OCI-LY7 (cell line): Measurements from ENCODE around the gene DDIT4L. TPM values are rescaled to one million over a fixed set of nuclear protein-coding genes. Genes with fewer than 3 reads are reported as not detected.

Source experiments
- BruUV-seq: library from RNA; stranded (reverse); fragments of 400-500 nt; replicated peaks from 2 replicates; lab custom pipeline; 2021; lab: Mats Ljungman, UMichigan
- CTCF ChIA-PET: fragments of 300-600 bp; sonication (Branson Sonifier 250); formaldehyde crosslinking; loops from one replicate; lab custom pipeline; 2022; ENCODE audit warnings: antibody characterized with exemption; ENCODE audit not compliant: unreplicated experiment; lab: Charles Lee
- POLR2A ChIA-PET: fragments of 300-600 bp; sonication (Branson Sonifier 250); formaldehyde crosslinking; loops from one replicate; lab custom pipeline; 2022; ENCODE audit warnings: antibody characterized with exemption; lab: Charles Lee
- DNase-seq: peaks from one replicate; pipeline ENCODE4 v3.0.0-alpha.2; 2015; ENCODE audit warnings: low spot score
- H2AFZ ChIP-seq: fragments of 200-600 bp; sonication (generic), shearing (Covaris generic); 2 replicates; pipeline ENCODE4 v1.6.1; 2014; ENCODE audit warnings: mild to moderate bottlenecking, antibody characterized with exemption, low read length, moderate library complexity
- H3K27ac ChIP-seq: fragments of 200-600 bp; sonication (generic); 2 replicates; pipeline ENCODE4 v1.5.1; 2014; ENCODE audit warnings: mixed run types, low read depth, mild to moderate bottlenecking, moderate library complexity, low read length, inconsistent platforms; ENCODE audit not compliant: poor library complexity, severe bottlenecking
- H3K36me3 ChIP-seq: fragments of 200-600 bp; sonication (generic); 2 replicates; pipeline ENCODE4 v1.6.1; 2014; ENCODE audit warnings: mild to moderate bottlenecking, antibody characterized with exemption, low read length, moderate library complexity, mixed read lengths; ENCODE audit not compliant: insufficient read depth
- H3K4me1 ChIP-seq: fragments of 200-600 bp; sonication (generic); 2 replicates; pipeline ENCODE4 v1.5.1; 2014; ENCODE audit warnings: mild to moderate bottlenecking, low read length; ENCODE audit not compliant: insufficient read depth, poor library complexity, severe bottlenecking
- H3K4me2 ChIP-seq: fragments of 200-600 bp; sonication (generic); 2 replicates; pipeline ENCODE4 v1.6.1; 2014; ENCODE audit warnings: mild to moderate bottlenecking, low read length
- H3K4me3 ChIP-seq: fragments of 200-600 bp; sonication (generic); 2 replicates; pipeline ENCODE4 v1.5.1; 2014; ENCODE audit warnings: mild to moderate bottlenecking, low read depth, low read length; ENCODE audit not compliant: poor library complexity, severe bottlenecking
- H3K79me2 ChIP-seq: fragments of 200-600 bp; sonication (generic); 2 replicates; pipeline ENCODE4 v1.6.1; 2016; ENCODE audit warnings: low read depth, mild to moderate bottlenecking, low read length, moderate library complexity, mixed read lengths; ENCODE audit not compliant: insufficient read depth
- H3K9me2 ChIP-seq: fragments of 200-600 bp; sonication (generic); 2 replicates; pipeline ENCODE4 v1.6.1; 2016; ENCODE audit warnings: mild to moderate bottlenecking, low read length, mixed read lengths; ENCODE audit not compliant: insufficient read depth
- H3K9me3 ChIP-seq: fragments of 200-600 bp; sonication (generic); 2 replicates; pipeline ENCODE4 v1.6.1; 2014; ENCODE audit warnings: mild to moderate bottlenecking, mixed run types, low read length, mixed read lengths
- H4K20me1 ChIP-seq: fragments of 200-600 bp; sonication (generic); 2 replicates; pipeline ENCODE4 v1.6.1; 2014; ENCODE audit warnings: mild to moderate bottlenecking, antibody characterized with exemption, low read length, moderate library complexity, mixed read lengths; ENCODE audit not compliant: insufficient read depth
- CTCF ChIP-seq: fragments of 200-600 bp; sonication (generic); conservative IDR thresholded peaks from 2 replicates; pipeline ENCODE4 v1.5.1; 2014; ENCODE audit warnings: mild to moderate bottlenecking, antibody characterized with exemption, low read length, moderate library complexity, mixed read lengths
- EZH2phosphoT487 ChIP-seq: fragments of 200-600 bp; sonication (generic); IDR thresholded peaks from 2 replicates; pipeline ENCODE4 v1.6.1; 2018; ENCODE audit warnings: low read depth, borderline replicate concordance, mild to moderate bottlenecking, mixed run types, antibody characterized with exemption, low read length, moderate library complexity, mixed read lengths
- intact Hi-C: fragments of 100-400 bp; cut with micrococcal nuclease; formaldehyde crosslinking; loops from one replicate; pipeline ENCODE4 v1.10.0; 2022; ENCODE audit not compliant: unreplicated experiment
- total RNA-seq, 2 experiments: library from RNA; depleted of rRNA in 1 of 2; stranded (reverse); fragments of >200 nt in 1 of 2; shearing (Covaris generic) in 1 of 2; gene quantifications; 2 replicates each; pipeline ENCODE4 v1.2.3, GENCODE V29; 2014 to 2022

The DDIT4L gene
- total RNA-seq, 2 experiments from 2014 or later: 0.06 TPM; not detected in 1

DNA sequence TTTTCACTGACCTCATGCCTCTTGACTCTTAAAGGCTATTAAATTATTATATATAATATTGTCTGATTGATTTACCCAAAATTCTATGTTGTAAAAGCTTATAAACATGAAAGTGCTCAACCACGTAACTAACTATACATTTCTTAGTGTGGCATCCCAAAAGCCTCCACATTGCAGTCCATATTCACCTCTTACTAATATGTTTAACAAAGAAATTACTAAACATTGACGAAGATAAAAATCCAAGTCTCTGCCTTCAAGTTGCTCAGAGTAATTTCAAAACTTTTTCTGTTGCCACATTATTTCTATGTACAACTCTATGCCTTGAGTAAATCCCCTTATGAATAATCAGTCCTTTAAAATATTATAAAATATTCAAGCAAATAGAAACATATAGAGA is 14.4 kb downstream of the DDIT4L start:
- Histone ChIP-seq H3K4me2 (no peak overlapping the region), H3K4me3 (no peak overlapping the region), H3K27ac (no peak overlapping the region), H3K79me2 (no peaks in the 10 kb centered on the region), H4K20me1 (no peaks in the 10 kb centered on the region), H3K9me3 (no peaks in the 10 kb centered on the region), H3K36me3 (no peaks in the 10 kb centered on the region), H3K9me2 (no peaks in the 10 kb centered on the region), H2AFZ (no peak overlapping the region), H3K4me1 (no peaks in the 10 kb centered on the region)
- CTCF ChIA-PET: no interaction called here
- intact Hi-C loops: no loop called here
- TF ChIP-seq EZH2phosphoT487: no peak
- no peak for TF ChIP-seq CTCF
- no TSS peak for BruUV-seq
- POLR2A ChIA-PET: no interaction called here
- DNase-seq: no peak

DNA sequence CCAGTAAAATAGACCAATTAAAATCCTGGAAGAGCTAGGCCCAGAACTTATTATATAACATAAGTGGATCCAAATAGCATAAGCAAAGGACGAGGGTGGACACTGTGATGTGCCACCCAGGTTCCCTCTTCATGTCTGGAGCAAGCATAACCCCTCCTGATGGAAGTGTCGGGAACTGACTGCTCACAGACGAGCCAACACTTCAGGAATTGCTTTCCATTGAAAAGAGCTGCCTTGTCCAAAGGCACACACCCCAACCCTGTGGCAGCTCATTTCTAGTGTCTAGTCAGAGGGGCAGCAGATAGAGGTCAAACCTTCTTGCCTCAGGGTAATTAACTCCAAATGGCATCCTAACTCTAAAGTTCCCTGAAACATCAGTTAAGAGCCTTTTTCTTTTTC is 15.3 kb downstream of the DDIT4L start:
- no peak for DNase-seq
- Histone ChIP-seq H3K79me2 (no peaks in the 10 kb centered on the region), H3K4me1 (no peaks in the 10 kb centered on the region), H2AFZ (no peak overlapping the region), H3K27ac (no peak overlapping the region), H4K20me1 (no peaks in the 10 kb centered on the region), H3K9me3 (no peaks in the 10 kb centered on the region), H3K4me2 (no peak overlapping the region), H3K36me3 (no peaks in the 10 kb centered on the region), H3K4me3 (no peak overlapping the region), H3K9me2 (no peaks in the 10 kb centered on the region)
- no TSS peak for BruUV-seq
- TF ChIP-seq EZH2phosphoT487 (no peak), CTCF (no peak)
- CTCF ChIA-PET: no interaction called here
- intact Hi-C loops: no loop called here
- POLR2A ChIA-PET: interaction anchor here (0.6 kb wide), 1 partner anchor 354 kb away, joined by 3 read pairs; no protein-coding TSS in a partner anchor

DNA sequence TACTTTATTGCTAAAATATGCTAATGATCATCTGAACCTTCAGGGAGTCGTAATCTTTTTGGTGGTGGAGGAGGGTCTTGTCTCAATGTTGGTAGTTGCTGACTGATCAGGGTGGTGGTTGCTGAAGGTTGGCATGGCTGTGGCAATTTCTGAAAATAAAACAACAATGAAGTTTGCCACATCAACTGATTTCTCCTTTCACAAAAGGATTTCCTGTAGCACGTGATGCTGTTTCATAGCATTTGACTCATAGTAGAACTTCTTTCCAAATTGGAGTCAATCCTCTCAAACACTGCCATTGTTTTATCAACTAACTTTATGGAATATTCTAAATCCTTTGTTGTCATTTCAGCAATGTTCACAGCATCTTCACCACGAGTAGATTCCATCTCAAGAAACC is 19.3 kb downstream of the DDIT4L start:
- intact Hi-C loops: no loop called here
- Histone ChIP-seq H3K79me2 (no peaks in the 10 kb centered on the region), H3K4me3 (no peak overlapping the region), H4K20me1 (no peaks in the 10 kb centered on the region), H3K9me3 (no peaks in the 10 kb centered on the region), H2AFZ (no peak overlapping the region), H3K4me1 (peaks cover 8% of the 10 kb centered on the region), H3K27ac (no peak overlapping the region), H3K36me3 (no peaks in the 10 kb centered on the region), H3K9me2 (no peaks in the 10 kb centered on the region), H3K4me2 (no peak overlapping the region)
- POLR2A ChIA-PET: no interaction called here
- TF ChIP-seq EZH2phosphoT487 (no peak), CTCF (no peak)
- CTCF ChIA-PET: no interaction called here
- BruUV-seq: no TSS peak
- no peak for DNase-seq
